ENCODE measurements around the gene CCDC137.

- no peak for TF ChIP-seq CTCF (IDR thresholded peaks at IDR 0.05)
- TF ChIP-seq POLR2A (IDR thresholded peaks at IDR 0.05): no peak
Measured at GRCh38 chr17:81695801-81696200, 29.3 kb downstream of the CCDC137 start.

Measured in esophagus squamous epithelium (tissue), 4 donors.